Hypothalamus (tissue), 51 donors: ENCODE results near the gene BCORL1.

Experiments
- DNase-seq, 51 donors: peaks; one replicate each; lab custom pipeline; 2025; lab: John Stamatoyannopoulos, UW

The BCORL1 gene

GRCh38 chrX:130012683-130013082, 30.2 kb downstream of the BCORL1 start:
- no peak for DNase-seq

- DNase-seq = no peak
Measured at GRCh38 chrX:130013661-130014060, 31.2 kb downstream of the BCORL1 start.

GRCh38 chrX:130014356-130014755, 31.9 kb downstream of the BCORL1 start:
- DNase-seq = no peak

- DNase-seq = no peak
Measured at GRCh38 chrX:130014770-130015169, 32.3 kb downstream of the BCORL1 start.

GRCh38 chrX:130015181-130015580, 32.7 kb downstream of the BCORL1 start:
- DNase-seq = no peak

- no peak for DNase-seq
Measured at GRCh38 chrX:130018143-130018542, 35.7 kb downstream of the BCORL1 start.

- DNase-seq = no peak
Measured at GRCh38 chrX:130020661-130021324, 38.4 kb downstream of the BCORL1 start.

GRCh38 chrX:130024127-130024526, 41.7 kb downstream of the BCORL1 start:
- DNase-seq = peak in 23 of 51 donors; percentile 0 to 25 (median 4)

GRCh38 chrX:130025256-130025655, 42.8 kb downstream of the BCORL1 start:
- peak in 1 of 51 donors; percentile 6 for DNase-seq

GRCh38 chrX:130027569-130027968, 45.1 kb downstream of the BCORL1 start:
- no peak for DNase-seq

GRCh38 chrX:130028196-130028595, 45.8 kb downstream of the BCORL1 start:
- DNase-seq = peak in 13 of 51 donors; percentile 0 to 11 (median 1)

- peak in 22 of 51 donors; percentile 0 to 29 (median 6) for DNase-seq
Measured at GRCh38 chrX:130030826-130031225, 48.4 kb downstream of the BCORL1 start.

- no peak for DNase-seq
Measured at GRCh38 chrX:130032552-130032951, 50.1 kb downstream of the BCORL1 start.

GRCh38 chrX:130034178-130034577, 51.7 kb downstream of the BCORL1 start:
- no peak for DNase-seq

GRCh38 chrX:130039847-130040246, 57.4 kb downstream of the BCORL1 start:
- DNase-seq = no peak

- DNase-seq = no peak
Measured at GRCh38 chrX:130047416-130047815, 65.0 kb downstream of the BCORL1 start.

GRCh38 chrX:130048686-130049222, 66.3 kb downstream of the BCORL1 start:
- no peak for DNase-seq

GRCh38 chrX:130049821-130050220, 67.4 kb downstream of the BCORL1 start:
- no peak for DNase-seq

GRCh38 chrX:130051176-130051845, 68.9 kb downstream of the BCORL1 start:
- no peak for DNase-seq

GRCh38 chrX:130053236-130053635, 70.8 kb downstream of the BCORL1 start:
- DNase-seq = no peak

- DNase-seq = peak in 1 of 51 donors; percentile 1
Measured at GRCh38 chrX:130055103-130055502, 72.7 kb downstream of the BCORL1 start.

- DNase-seq = no peak
Measured at GRCh38 chrX:130055899-130056298, 73.5 kb downstream of the BCORL1 start.
